Naive thymus-derived CD8-positive, alpha-beta T cell (primary cell): ENCODE measurements around the gene NTF4. TPM values are rescaled to one million over a fixed set of nuclear protein-coding genes. Genes with fewer than 3 reads are reported as not detected.
A peak's percentile ranks its signal among the peaks of the same experiment; 100 is the strongest.
"Not testable (repeated sequence)": the region's sequence is repeated elsewhere in the genome, so short reads cannot be mapped to it uniquely, and the experiment has no call there.

ENCODE experiments used
- ATAC-seq, 2 donors: fragments of 150-1000 bp; cut with Tn5 transposase in 1 of 2; sonication (Bioruptor Pico), chemical (Tn5 transposase) in 1 of 2; 1 replicate in 1 of 2; 2 replicates in 1 of 2; pipeline ENCODE4 v1.10.0; 2021; ENCODE audit warnings: mild to moderate bottlenecking in 2 of 2, moderate library complexity in 2 of 2
- POLR2A ChIA-PET: fragments of 350-600 bp; sonication (Branson Sonifier 250); formaldehyde crosslinking; loops from one replicate; lab custom pipeline; 2021; ENCODE audit warnings: antibody characterized with exemption; lab: Charles Lee
- DNase-seq, 10 donors: peaks; one replicate each; pipeline versions ENCODE4 v3.0.0 to v3.0.0-alpha.2; 2020 to 2022
- H3K27ac Mint-ChIP-seq, 10 donors: one replicate each; pipeline ENCODE4 v1.8.0; 2020 to 2022; ENCODE audit warnings: mild to moderate bottlenecking in 10 of 10, mixed read lengths in 10 of 10, moderate library complexity in 4 of 10, inconsistent platforms in 1 of 10
- H3K27me3 Mint-ChIP-seq, 5 donors: one replicate each; pipeline ENCODE4 v1.8.0; 2021 to 2022; ENCODE audit warnings: mixed read lengths in 5 of 5
- H3K36me3 Mint-ChIP-seq, 3 donors: one replicate each; pipeline ENCODE4 v1.8.0; 2020 to 2022; ENCODE audit warnings: mixed read lengths in 3 of 3, mild to moderate bottlenecking in 2 of 3, inconsistent platforms in 1 of 3
- H3K4me1 Mint-ChIP-seq, 4 donors: one replicate each; pipeline ENCODE4 v1.8.0; 2021 to 2022; ENCODE audit warnings: mixed read lengths in 4 of 4
- H3K4me3 Mint-ChIP-seq, 10 donors: one replicate each; pipeline ENCODE4 v1.8.0; 2020 to 2022; ENCODE audit warnings: mild to moderate bottlenecking in 10 of 10, mixed read lengths in 10 of 10, moderate library complexity in 6 of 10, inconsistent platforms in 1 of 10
- H3K9me3 Mint-ChIP-seq, 9 donors: one replicate each; pipeline ENCODE4 v1.8.0; 2020 to 2022; ENCODE audit warnings: mixed read lengths in 9 of 9, mild to moderate bottlenecking in 3 of 9, inconsistent platforms in 1 of 9, moderate library complexity in 1 of 9
- polyA plus RNA-seq, 3 donors: library from polyadenylated mRNA; unstranded; fragments of 300-500 nt; fragmentation: Illumina TruSeq; gene quantifications; one replicate each; pipeline ENCODE4 v1.2.3, GENCODE V29; 2021
- total RNA-seq, 8 experiments: library from RNA in 2 of 8; stranded (reverse) in 2 of 8; gene quantifications; one replicate each; pipeline ENCODE4 v1.2.3 and lab custom pipeline; 2021 to 2026

Gene NTF4
- total and polyA plus RNA-seq, 5 experiments from 2014 or later: not detected

- Mint-ChIP-seq H3K36me3 (peaks cover 0 to 41% (median 11%) of the 10 kb centered on the region in 3 donors), H3K4me1 (peaks cover 20 to 48% (median 40%) of the 10 kb centered on the region in 4 donors), H3K27me3 (peaks cover 1 to 11% (median 5%) of the 10 kb centered on the region in 5 donors), H3K4me3 (peak within 1 kb of the TSS; percentile 85 to 97 (median 94)), H3K9me3 (peaks cover 0 to 2% (median 0%) of the 10 kb centered on the region in 9 donors), H3K27ac (peak within 1 kb of the TSS; percentile 91 to 99 (median 96))
- DNase-seq (peak; percentile 99 to 100 (median 99)), ATAC-seq (peak; percentile 91 to 92)
- POLR2A ChIA-PET: interaction anchor here (1.0 kb wide), 1 partner anchor 29 kb away, joined by 5 read pairs; the partner anchor contains the start of gene LIN7B
These were observed 20.6 kb upstream of the NTF4 start, which contains the start of gene SNRNP70 for GRCh38 chr19:49085020-49085867. SNRNP70 (plus strand) TSS chr19:49085451; CDS start chr19:49086415, 964 bp downstream.

- Mint-ChIP-seq H3K4me3 (peak overlapping the region; percentile 85 to 97 (median 94)), H3K36me3 (peaks cover 0 to 33% (median 9%) of the 10 kb centered on the region in 3 donors), H3K9me3 (peaks cover 0 to 2% (median 0%) of the 10 kb centered on the region in 9 donors), H3K4me1 (peaks cover 19 to 43% (median 35%) of the 10 kb centered on the region in 4 donors), H3K27ac (peak overlapping the region; percentile 91 to 99 (median 96)), H3K27me3 (peaks cover 3 to 15% (median 7%) of the 10 kb centered on the region in 5 donors)
- no peak for ATAC-seq
- DNase-seq: no peak
- POLR2A ChIA-PET: no interaction called here
These were observed 19.8 kb upstream of the NTF4 start for GRCh38 chr19:49084206-49085019.

GRCh38 chr19:49081273-49081672 lies 16.7 kb upstream of the NTF4 start:
- DNase-seq (no peak), ATAC-seq (no peak)
- H3K27ac Mint-ChIP-seq: peak overlapping the region in 2 of 10 donors; percentile 5 to 60
- H3K27me3 Mint-ChIP-seq: peaks cover 3 to 24% (median 16%) of the 10 kb centered on the region in 5 donors
- POLR2A ChIA-PET: no interaction called here
- H3K4me1 Mint-ChIP-seq: peaks cover 10 to 17% (median 14%) of the 10 kb centered on the region in 4 donors
- no peak overlapping the region for H3K4me3 Mint-ChIP-seq
- peaks cover 0 to 7% (median 0%) of the 10 kb centered on the region in 3 donors for H3K36me3 Mint-ChIP-seq
- H3K9me3 Mint-ChIP-seq: peaks cover 0 to 2% (median 0%) of the 10 kb centered on the region in 9 donors

- Mint-ChIP-seq H3K27ac (no peak overlapping the region), H3K9me3 (peaks cover 0 to 2% (median 0%) of the 10 kb centered on the region in 9 donors), H3K27me3 (peaks cover 3 to 32% (median 25%) of the 10 kb centered on the region in 5 donors), H3K4me1 (peaks cover 5 to 12% (median 10%) of the 10 kb centered on the region in 4 donors), H3K36me3 (peaks cover 0 to 3% (median 0%) of the 10 kb centered on the region in 3 donors), H3K4me3 (no peak overlapping the region)
- ATAC-seq (no peak), DNase-seq (no peak)
- POLR2A ChIA-PET: no interaction called here
These were observed 15.8 kb upstream of the NTF4 start for GRCh38 chr19:49080392-49080791.

- H3K36me3 Mint-ChIP-seq: peaks cover 0 to 17% (median 9%) of the 10 kb centered on the region in 3 donors
- POLR2A ChIA-PET: interaction anchor here (0.9 kb wide), 1 partner anchor 84 kb away, joined by 3 read pairs; no protein-coding TSS in a partner anchor
- not testable (repeated sequence) for H3K27ac Mint-ChIP-seq, ATAC-seq, H3K4me3 Mint-ChIP-seq, H3K9me3 Mint-ChIP-seq, DNase-seq
- peaks cover 20 to 63% (median 50%) of the 10 kb centered on the region in 5 donors for H3K27me3 Mint-ChIP-seq
- H3K4me1 Mint-ChIP-seq: peaks cover 11 to 20% (median 12%) of the 10 kb centered on the region in 4 donors
These were observed 10.3 kb upstream of the NTF4 start for GRCh38 chr19:49074869-49075268.

GRCh38 chr19:49073514-49074378 lies 9.1 kb upstream of the NTF4 start:
- H3K27ac Mint-ChIP-seq: peak overlapping the region in 1 of 10 donors; percentile 29
- H3K27me3 Mint-ChIP-seq: peaks cover 28 to 73% (median 60%) of the 10 kb centered on the region in 5 donors
- DNase-seq: no peak
- H3K4me1 Mint-ChIP-seq: peaks cover 11 to 20% (median 12%) of the 10 kb centered on the region in 4 donors
- ATAC-seq: peak in 1 of 2 donors; percentile 38
- peaks cover 0 to 15% (median 0%) of the 10 kb centered on the region in 9 donors for H3K9me3 Mint-ChIP-seq
- peak overlapping the region in 7 of 10 donors; percentile 58 to 85 (median 77) for H3K4me3 Mint-ChIP-seq
- peaks cover 0 to 26% (median 9%) of the 10 kb centered on the region in 3 donors for H3K36me3 Mint-ChIP-seq
- POLR2A ChIA-PET: interaction anchor here (0.6 kb wide), 2 partner anchors 114 to 550 kb away, joined by 3 to 6 read pairs; no protein-coding TSS in a partner anchor

GRCh38 chr19:49071860-49072547 lies 7.4 kb upstream of the NTF4 start:
- peak overlapping the region in 5 of 10 donors; percentile 15 to 61 (median 43) for H3K4me3 Mint-ChIP-seq
- H3K27ac Mint-ChIP-seq: peak overlapping the region in 1 of 10 donors; percentile 59
- POLR2A ChIA-PET: no interaction called here
- ATAC-seq (peak; percentile 44 to 54), DNase-seq (peak in 1 of 10 donors; percentile 17)
- peaks cover 0 to 15% (median 0%) of the 10 kb centered on the region in 9 donors for H3K9me3 Mint-ChIP-seq
- peaks cover 11 to 20% (median 12%) of the 10 kb centered on the region in 4 donors for H3K4me1 Mint-ChIP-seq
- peaks cover 0 to 26% (median 9%) of the 10 kb centered on the region in 3 donors for H3K36me3 Mint-ChIP-seq
- peaks cover 35 to 78% (median 66%) of the 10 kb centered on the region in 5 donors for H3K27me3 Mint-ChIP-seq

- H3K27ac Mint-ChIP-seq: no peak overlapping the region
- POLR2A ChIA-PET: interaction anchor here (0.6 kb wide), 1 partner anchor 179 kb away, joined by 3 read pairs; no protein-coding TSS in a partner anchor
These were observed 5.8 kb upstream of the NTF4 start for GRCh38 chr19:49070416-49070815.

GRCh38 chr19:49069026-49069425 lies 4.4 kb upstream of the NTF4 start:
- Mint-ChIP-seq H3K4me1 (peaks cover 8 to 15% (median 13%) of the 10 kb centered on the region in 4 donors), H3K27me3 (peaks cover 39 to 78% (median 66%) of the 10 kb centered on the region in 5 donors), H3K36me3 (peaks cover 0 to 26% (median 9%) of the 10 kb centered on the region in 3 donors), H3K27ac (no peak overlapping the region), H3K4me3 (no peak overlapping the region), H3K9me3 (peaks cover 0 to 15% (median 0%) of the 10 kb centered on the region in 9 donors)
- ATAC-seq: no peak
- DNase-seq: no peak
- POLR2A ChIA-PET: interaction anchor here (0.6 kb wide), 1 partner anchor 155 kb away, joined by 4 read pairs; no protein-coding TSS in a partner anchor

More at GRCh38 chr19:49070416-49070815, 5.8 kb upstream of the NTF4 start:
- H3K27me3 Mint-ChIP-seq: peaks cover 41 to 80% (median 70%) of the 10 kb centered on the region in 5 donors
- ATAC-seq (no peak), DNase-seq (no peak)
- H3K4me1 Mint-ChIP-seq: peaks cover 10 to 18% (median 13%) of the 10 kb centered on the region in 4 donors
- peaks cover 0 to 15% (median 0%) of the 10 kb centered on the region in 9 donors for H3K9me3 Mint-ChIP-seq
- H3K4me3 Mint-ChIP-seq: peak overlapping the region in 4 of 10 donors; percentile 3 to 60 (median 46)
- H3K36me3 Mint-ChIP-seq: peaks cover 0 to 26% (median 9%) of the 10 kb centered on the region in 3 donors

- Mint-ChIP-seq H3K36me3 (peaks cover 0 to 15% (median 0%) of the 10 kb centered on the region in 3 donors), H3K27ac (no peak overlapping the region), H3K9me3 (peaks cover 0 to 15% (median 0%) of the 10 kb centered on the region in 9 donors), H3K27me3 (peaks cover 28 to 75% (median 56%) of the 10 kb centered on the region in 5 donors), H3K4me3 (no peak overlapping the region), H3K4me1 (peaks cover 0 to 7% (median 3%) of the 10 kb centered on the region in 4 donors)
- ATAC-seq: no peak
- POLR2A ChIA-PET: no interaction called here
- no peak for DNase-seq
These were observed 2.9 kb upstream of the NTF4 start for GRCh38 chr19:49067554-49067953.
